GM12878 (cell line): ENCODE data around the gene CRTC3. TPM values are rescaled to one million over a fixed set of nuclear protein-coding genes. Genes with fewer than 3 reads are reported as not detected.
A peak's percentile ranks its signal among the peaks of the same experiment; 100 is the strongest.

Experiments
- ATAC-seq: fragments of 200-7000 bp; cut with Tn5 transposase; 3 replicates; pipeline ENCODE4 v1.9.1; 2020; ENCODE audit warnings: mild to moderate bottlenecking, moderate library complexity
- BruUV-seq: library from RNA; stranded (reverse); fragments of 400-500 nt; replicated peaks from 2 replicates; lab custom pipeline; 2021; lab: Mats Ljungman, UMichigan
- CTCF ChIA-PET: fragments of 300-600 bp; sonication (Branson Sonifier 250); formaldehyde crosslinking; extraction: SDS; loops from one replicate; lab custom pipeline; 2021; ENCODE audit warnings: inconsistent platforms; lab: Yijun Ruan, JAX
- POLR2A ChIA-PET: fragments of 350-600 bp; formaldehyde crosslinking; extraction: SDS; loops from one replicate; lab custom pipeline; 2021; ENCODE audit warnings: inconsistent platforms; lab: Charles Lee
- RAD21 ChIA-PET: fragments of 300-600 bp; sonication (Branson Sonifier 250); formaldehyde crosslinking; loops from one replicate; lab custom pipeline; 2023; ENCODE audit warnings: antibody characterized with exemption; ENCODE audit not compliant: unreplicated experiment; lab: Charles Lee
- SMC1A ChIA-PET: fragments of 300-600 bp; sonication (Branson Sonifier 250); formaldehyde crosslinking; loops from one replicate; lab custom pipeline; 2023; ENCODE audit not compliant: unreplicated experiment, uncharacterized antibody; lab: Charles Lee
- DNase-seq: peaks from one replicate; pipeline ENCODE4 v3.0.0-alpha.2; 2011; ENCODE audit warnings: low read depth, low spot score
- FAIRE-seq: peaks from 3 replicates; lab custom pipeline; 2011; peaks lifted over from hg19 to GRCh38; lab: Jason Lieb, UNC
- H2AFZ ChIP-seq: 2 replicates; pipeline ENCODE4 v1.6.0; 2011; ENCODE audit warnings: low read depth, low read length, control low read depth; ENCODE audit not compliant: control insufficient read depth
- H3K27ac ChIP-seq: 2 replicates; pipeline ENCODE4 v1.5.1; 2011; ENCODE audit warnings: control low read depth; ENCODE audit not compliant: control insufficient read depth, insufficient read depth
- H3K27me3 ChIP-seq, 2 experiments: replicated peaks in 1 of 2; 2 replicates each; pipeline versions ENCODE4 v1.6.0 to v1.6.1; 2011; ENCODE audit warnings: low read length in 1 of 2; ENCODE audit not compliant: control insufficient read depth in 2 of 2, insufficient read depth in 2 of 2
- H3K36me3 ChIP-seq, 2 experiments: 2 replicates each; pipeline ENCODE4 v1.5.1; 2011; ENCODE audit warnings: low read length in 1 of 2; ENCODE audit not compliant: control insufficient read depth in 2 of 2, insufficient read depth in 2 of 2
- H3K4me1 ChIP-seq: 2 replicates; pipeline ENCODE4 v1.6.1; 2011; ENCODE audit warnings: mild to moderate bottlenecking, low read length, moderate library complexity, mixed read lengths; ENCODE audit not compliant: control insufficient read depth, insufficient read depth
- H3K4me2 ChIP-seq: 2 replicates; pipeline ENCODE4 v1.6.0; 2011; ENCODE audit warnings: control low read depth; ENCODE audit not compliant: control insufficient read depth, insufficient read depth
- H3K4me3 ChIP-seq: fragments of 200-600 bp; sonication (generic); 2 replicates; pipeline ENCODE4 v1.5.1; 2016
- H3K79me2 ChIP-seq: 2 replicates; pipeline ENCODE4 v1.6.0; 2011; ENCODE audit warnings: low read length; ENCODE audit not compliant: control insufficient read depth, insufficient read depth
- H3K9ac ChIP-seq: 2 replicates; pipeline ENCODE4 v1.8.0; 2011; ENCODE audit warnings: low read length, control low read depth, mixed read lengths; ENCODE audit not compliant: control insufficient read depth, insufficient read depth
- H3K9me3 ChIP-seq: replicated peaks from 3 replicates; pipeline ENCODE4 v1.5.1; 2011; ENCODE audit warnings: mild to moderate bottlenecking, low read length; ENCODE audit not compliant: control insufficient read depth, insufficient read depth
- H4K20me1 ChIP-seq: 2 replicates; pipeline ENCODE4 v1.6.0; 2011; ENCODE audit not compliant: control insufficient read depth, insufficient read depth
- BCL3 ChIP-seq: IDR thresholded peaks from 2 replicates; pipeline ENCODE4 v1.6.1; 2011; ENCODE audit warnings: borderline replicate concordance, low read depth, mild to moderate bottlenecking, moderate library complexity, low read length; ENCODE audit not compliant: insufficient read depth, poor library complexity, severe bottlenecking
- CREM ChIP-seq: IDR thresholded peaks from 2 replicates; pipeline ENCODE4 v1.6.1; 2014; ENCODE audit warnings: antibody characterized with exemption, low read depth
- KAT2A ChIP-seq: conservative IDR thresholded peaks from 2 replicates; pipeline ENCODE4 v1.6.1; 2011; ENCODE audit warnings: low read depth, low read length; ENCODE audit not compliant: control insufficient read depth
- WGBS: methylation state at CpG from one replicate; pipeline ENCODE4 v1.1.6; 2016; ENCODE audit warnings: low lambda C conversion rate; ENCODE audit not compliant: insufficient replicate concordance, insufficient coverage; ENCODE audit errors: missing lambda C conversion rate; 5-methylcytosine and 5-hydroxymethylcytosine counted together
- in situ Hi-C: fragments of 300-500 bp; cut with MboI; formaldehyde crosslinking; loops from 9 replicates; pipeline ENCODE4 v1.14.3; 2018; ENCODE audit warnings: mixed read lengths
- intact Hi-C: fragments of 100-400 bp; cut with micrococcal nuclease; formaldehyde crosslinking; loops from one replicate; pipeline ENCODE4 v1.14.2; 2022; ENCODE audit not compliant: unreplicated experiment
- polyA plus RNA-seq, 11 experiments: library from polyadenylated mRNA; depleted of rRNA in 4 of 11; unstranded in 6 of 11; stranded (reverse) in 5 of 11; fragments of >200 nt; fragmentation: Nextera tagmentation in 4 of 11; fragmentation: Illumina TruSeq in 1 of 11; extraction: Ambion mirVana in 4 of 11; extraction: Trizol in 1 of 11; gene quantifications; 1 replicate in 1 of 11; 2 replicates in 10 of 11; pipeline versions ENCODE4 v1.2.1 to v1.2.3, GENCODE V29; 2011 to 2016; ENCODE audit warnings: inconsistent platforms in 2 of 11, missing spikeins in 2 of 11, low read depth in 1 of 11
- total RNA-seq, 4 experiments: library from RNA; depleted of rRNA in 3 of 4; stranded (reverse); fragments of >200 nt in 3 of 4; fragmentation: Illumina TruSeq in 1 of 4; extraction: Trizol in 1 of 4; gene quantifications; 2 replicates each; pipeline versions ENCODE4 v1.2.1 to v1.2.3, GENCODE V29; 2013 to 2021

CRTC3 gene
- total and polyA plus RNA-seq, 10 of the 15 experiments (the other 5 are each of a cell fraction or from before 2014, with no cell fraction given) = 3.5 to 36.9 (median 18.9) TPM

- RAD21 ChIA-PET = no interaction called here
- DNase-seq (no peak), ATAC-seq (no peak), FAIRE-seq (no peak)
- Histone ChIP-seq H3K27me3 (no peaks in the 10 kb centered on the region), H4K20me1 (no peaks in the 10 kb centered on the region), H3K36me3 (peaks cover 3 to 14% of the 10 kb centered on the region in 2 experiments; a peak in 3 of 4 replicates), H3K4me3 (no peak overlapping the region), H3K27ac (no peak overlapping the region), H3K79me2 (no peaks in the 10 kb centered on the region), H3K9me3 (no peaks in the 10 kb centered on the region), H3K4me1 (no peaks in the 10 kb centered on the region), H3K4me2 (no peak overlapping the region), H3K9ac (no peak overlapping the region), H2AFZ (no peak overlapping the region)
- CTCF ChIA-PET = interaction anchor here (0.6 to 1.1 kb wide), 2 partner anchors 38 to 128 kb away, joined by 3 to 4 read pairs; no protein-coding TSS in a partner anchor
- BruUV-seq = no TSS peak
- SMC1A ChIA-PET = interaction anchor here (0.9 to 1.4 kb wide), 2 partner anchors 11 to 53 kb away, joined by 3 read pairs; no protein-coding TSS in a partner anchor
- no peak for TF ChIP-seq CREM
- peak; percentile 60 for TF ChIP-seq BCL3
- in situ Hi-C loops (no loop called here), intact Hi-C loops (no loop called here)
- POLR2A ChIA-PET = no interaction called here
- WGBS = 96% methylated on average over 2 of the region's 2 CpGs
These were observed 80.5 kb downstream of the CRTC3 start for GRCh38 chr15:90610190-90610589.

GRCh38 chr15:90611157-90611556 lies 81.4 kb downstream of the CRTC3 start:
- ChIA-PET CTCF (no interaction called here), RAD21 (no interaction called here), SMC1A (interaction anchor here (0.9 kb wide), 1 partner anchor 10 kb away, joined by 3 read pairs; no protein-coding TSS in a partner anchor), POLR2A (no interaction called here)
- DNase-seq (no peak), FAIRE-seq (no peak), ATAC-seq (no peak)
- H3K27ac ChIP-seq = no peak overlapping the region
- no peaks in the 10 kb centered on the region for H3K79me2 ChIP-seq
- no peak overlapping the region for H2AFZ ChIP-seq
- H3K4me2 ChIP-seq = no peak overlapping the region
- H3K36me3 ChIP-seq = peaks cover 3 to 16% of the 10 kb centered on the region in 2 experiments; a peak in 3 of 4 replicates
- H3K9ac ChIP-seq = no peak overlapping the region
- in situ Hi-C loops (no loop called here), intact Hi-C loops (no loop called here)
- no peaks in the 10 kb centered on the region for H4K20me1 ChIP-seq
- TF ChIP-seq KAT2A = no peak
- no peaks in the 10 kb centered on the region for H3K27me3 ChIP-seq
- H3K4me3 ChIP-seq = no peak overlapping the region
- BruUV-seq = no TSS peak
- 95% methylated on average over 4 of the region's 4 CpGs for WGBS
- no peaks in the 10 kb centered on the region for H3K4me1 ChIP-seq
- H3K9me3 ChIP-seq = no peaks in the 10 kb centered on the region
